HFF-Myc (cell line): ENCODE measurements around the gene ZNF516.

Experiments used
- DNase-seq: peaks from one replicate; pipeline ENCODE4 v3.0.0-alpha.2; 2011; ENCODE audit warnings: low read depth; ENCODE audit errors: extremely low read depth
- H3K4me3 ChIP-seq: replicated peaks from 2 replicates; pipeline ENCODE4 v1.5.1; 2011; ENCODE audit warnings: low read depth, mild to moderate bottlenecking, control low read depth, low read length
- TF ChIP-seq, protein P1 (sequence below): IDR thresholded peaks from 2 replicates; pipeline ENCODE4 v1.5.1; 2012; ENCODE audit warnings: mild to moderate bottlenecking, low read depth, low read length, control low read depth; ENCODE audit errors: missing control alignments

The ZNF516 gene

DNA sequence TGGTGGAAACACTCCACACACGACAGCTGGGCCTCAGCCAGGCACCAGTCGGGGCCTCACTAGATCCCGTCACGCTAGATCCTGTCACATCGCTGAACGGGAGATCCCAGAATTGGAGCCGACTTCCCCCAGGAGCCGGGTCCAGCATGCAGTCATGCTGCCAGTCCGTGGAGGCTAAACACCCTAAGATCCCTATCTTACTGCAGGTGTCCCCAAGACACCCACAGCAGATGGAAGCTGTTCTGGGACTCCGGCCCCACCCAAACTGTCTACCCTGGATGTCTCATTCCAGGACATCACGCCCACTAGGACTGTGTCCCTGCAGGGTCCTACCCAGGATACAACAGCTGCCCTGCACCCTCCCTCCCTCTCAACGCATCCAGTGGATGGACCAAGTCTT, 23.4 kb downstream of the ZNF516 start:
- TF ChIP-seq, protein P1, sequence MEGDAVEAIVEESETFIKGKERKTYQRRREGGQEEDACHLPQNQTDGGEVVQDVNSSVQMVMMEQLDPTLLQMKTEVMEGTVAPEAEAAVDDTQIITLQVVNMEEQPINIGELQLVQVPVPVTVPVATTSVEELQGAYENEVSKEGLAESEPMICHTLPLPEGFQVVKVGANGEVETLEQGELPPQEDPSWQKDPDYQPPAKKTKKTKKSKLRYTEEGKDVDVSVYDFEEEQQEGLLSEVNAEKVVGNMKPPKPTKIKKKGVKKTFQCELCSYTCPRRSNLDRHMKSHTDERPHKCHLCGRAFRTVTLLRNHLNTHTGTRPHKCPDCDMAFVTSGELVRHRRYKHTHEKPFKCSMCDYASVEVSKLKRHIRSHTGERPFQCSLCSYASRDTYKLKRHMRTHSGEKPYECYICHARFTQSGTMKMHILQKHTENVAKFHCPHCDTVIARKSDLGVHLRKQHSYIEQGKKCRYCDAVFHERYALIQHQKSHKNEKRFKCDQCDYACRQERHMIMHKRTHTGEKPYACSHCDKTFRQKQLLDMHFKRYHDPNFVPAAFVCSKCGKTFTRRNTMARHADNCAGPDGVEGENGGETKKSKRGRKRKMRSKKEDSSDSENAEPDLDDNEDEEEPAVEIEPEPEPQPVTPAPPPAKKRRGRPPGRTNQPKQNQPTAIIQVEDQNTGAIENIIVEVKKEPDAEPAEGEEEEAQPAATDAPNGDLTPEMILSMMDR = no peak
- no peak overlapping the region for H3K4me3 ChIP-seq
- DNase-seq = no peak

DNA sequence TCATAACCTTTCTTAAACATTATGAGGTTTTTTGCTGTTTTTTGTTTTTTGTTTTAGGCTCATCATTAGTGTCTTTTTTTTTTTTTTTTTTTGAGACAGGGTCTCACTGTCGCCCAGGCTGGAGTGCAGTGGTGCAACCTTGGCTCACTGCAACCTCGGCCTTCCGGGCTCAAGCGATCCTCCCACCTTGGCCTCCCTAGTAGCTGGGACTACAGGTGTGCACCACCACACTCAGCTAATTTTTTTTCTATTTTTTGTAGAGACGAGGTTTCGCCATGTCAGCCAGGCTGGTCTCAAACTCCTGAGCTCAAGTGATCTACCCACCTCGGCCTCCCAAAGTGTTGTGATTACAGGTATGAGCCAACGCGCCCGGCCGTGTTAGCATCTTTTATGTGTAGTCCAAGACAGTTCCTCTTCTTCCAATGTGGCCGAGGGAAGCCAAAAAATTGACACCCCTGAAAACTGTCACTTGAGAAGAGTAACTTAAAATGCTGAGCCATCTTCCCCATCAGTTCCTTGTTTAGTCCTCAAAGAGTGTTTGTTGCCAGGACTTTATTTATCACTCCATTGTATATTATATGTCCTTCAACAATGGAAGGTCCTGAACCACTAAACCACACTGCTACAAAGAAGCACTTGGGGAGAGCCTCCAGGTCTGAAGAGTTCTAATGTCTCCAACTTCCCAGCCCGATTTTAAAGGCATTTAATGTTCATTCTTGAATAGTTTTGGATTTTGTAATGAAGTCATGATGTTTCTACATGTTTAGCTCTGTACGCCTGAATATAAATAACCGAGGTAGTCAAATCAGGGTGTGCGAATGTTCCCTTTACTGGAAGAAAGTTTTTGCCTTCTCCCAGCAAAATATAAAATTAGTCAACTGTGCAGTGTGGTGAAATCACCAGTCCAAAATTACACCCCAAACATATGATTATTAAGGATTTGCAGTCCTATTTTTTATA, 26.4 kb downstream of the ZNF516 start:
- DNase-seq = no peak
- no peak overlapping the region for H3K4me3 ChIP-seq

DNA sequence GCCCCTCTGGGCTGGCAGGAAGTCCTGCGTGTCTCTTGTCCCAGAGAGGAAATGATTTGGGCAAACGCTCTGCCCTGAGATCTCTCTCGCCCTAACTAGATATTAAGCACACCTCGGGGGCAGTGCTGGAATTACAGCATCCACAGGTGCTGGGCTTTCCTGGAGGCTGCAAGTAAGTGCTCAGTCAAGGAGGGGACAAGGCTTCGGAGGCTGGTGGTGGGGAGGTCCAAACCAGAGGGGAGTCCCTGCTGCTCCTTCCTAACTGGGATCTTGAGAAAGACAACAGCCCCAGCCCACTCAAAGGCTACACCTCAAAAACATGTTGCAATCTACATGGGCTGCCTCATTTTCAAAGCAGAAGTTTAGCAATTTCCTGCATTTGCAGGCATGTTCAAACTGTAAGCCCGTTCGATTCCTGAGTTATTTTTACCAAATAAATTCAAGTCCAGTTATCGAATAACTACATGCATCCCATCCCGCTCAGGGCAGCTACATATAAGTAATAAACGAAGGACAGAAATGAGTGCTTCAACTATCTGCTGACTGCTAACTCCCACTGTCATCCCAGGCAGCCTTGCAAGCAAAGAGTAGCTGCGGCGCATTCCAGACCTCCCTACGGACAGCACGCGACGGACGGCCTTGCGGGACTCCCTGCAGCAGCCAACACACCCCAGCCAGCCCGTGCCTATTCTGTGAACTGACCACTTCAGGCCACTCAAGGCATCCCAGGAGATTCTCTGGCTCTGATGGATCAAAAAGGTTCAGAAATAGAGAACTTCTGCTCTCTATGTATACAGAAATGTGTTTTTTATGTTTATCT, 27.5 kb downstream of the ZNF516 start:
- TF ChIP-seq, protein P1 = no peak
- H3K4me3 ChIP-seq = no peak overlapping the region
- DNase-seq = no peak

More for the DNA sequence above, 26.4 kb downstream of the ZNF516 start:
- TF ChIP-seq, protein P1 = no peak

DNA sequence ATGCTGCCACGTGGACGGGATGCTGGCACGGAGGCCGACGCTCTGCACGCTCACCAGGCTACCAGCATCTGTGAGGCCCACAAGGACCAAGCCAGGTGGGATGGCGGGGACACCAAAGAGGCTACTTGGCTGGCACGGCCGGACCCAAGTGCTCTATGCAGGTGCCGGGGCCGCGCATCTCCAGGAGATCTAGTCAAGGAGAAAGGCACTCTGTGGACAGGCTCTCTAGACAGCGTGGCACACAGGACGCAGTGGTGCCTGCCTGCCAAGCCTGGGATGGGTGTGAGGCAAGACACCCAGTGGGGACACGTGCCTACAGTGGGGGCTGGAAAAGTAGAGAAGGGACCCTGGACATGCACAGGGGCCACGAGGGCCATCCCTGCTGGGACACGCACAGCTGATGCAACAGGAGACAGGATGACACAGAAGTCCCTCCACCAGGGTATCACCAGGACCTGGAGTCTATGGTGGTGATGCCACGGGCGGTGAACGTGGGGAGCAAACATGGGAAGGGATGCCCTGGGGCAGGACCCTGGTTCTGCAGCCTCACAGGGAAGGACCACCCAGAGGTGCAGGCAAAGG, 28.5 kb downstream of the ZNF516 start:
- DNase-seq = no peak
- no peak overlapping the region for H3K4me3 ChIP-seq
- TF ChIP-seq, protein P1 = no peak

DNA sequence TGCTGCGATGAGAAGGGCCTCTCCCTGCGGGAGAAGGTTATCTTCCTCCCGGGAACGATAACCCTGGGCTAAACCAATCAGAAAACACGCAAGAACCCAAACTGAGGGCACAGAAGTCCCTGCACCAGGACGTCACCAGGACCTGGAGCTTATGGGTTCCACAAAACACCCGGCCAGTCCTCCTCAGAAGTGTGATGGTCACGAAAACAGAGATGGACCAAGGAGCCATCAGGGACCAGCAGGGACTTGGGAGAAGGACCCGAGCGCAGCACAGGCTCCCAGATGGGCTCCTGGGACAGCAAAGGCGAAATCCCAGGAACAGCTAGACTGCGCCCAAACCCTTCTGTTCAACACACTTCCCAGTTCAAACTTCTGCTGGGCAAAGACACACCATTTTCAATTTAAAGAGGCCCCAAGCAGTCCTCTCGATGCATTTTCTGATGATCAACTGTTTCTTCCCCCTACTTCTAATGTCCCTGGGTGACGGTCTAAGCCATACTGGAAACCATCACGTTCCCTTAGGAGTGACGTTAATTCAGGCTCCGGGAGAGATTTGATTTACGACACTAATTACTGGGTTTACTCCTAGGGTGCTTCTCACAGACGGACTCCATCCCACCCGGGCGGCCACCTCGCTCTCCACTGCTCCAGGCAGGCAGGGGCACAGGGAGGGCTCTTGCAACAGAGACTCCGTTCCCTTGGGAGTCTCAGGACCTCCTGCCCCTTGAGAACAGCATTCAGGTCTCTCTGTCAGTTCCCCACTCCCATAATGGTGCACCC, 29.2 kb downstream of the ZNF516 start:
- H3K4me3 ChIP-seq = no peak overlapping the region
- no peak for DNase-seq
- TF ChIP-seq, protein P1 = no peak
